ENCODE data around the gene NFATC4. TPM values are rescaled to one million over a fixed set of nuclear protein-coding genes. Genes with fewer than 3 reads are reported as not detected.

Gene NFATC4
- total RNA-seq, 1 experiment from 2014 or later, result 7.6 TPM

DNA sequence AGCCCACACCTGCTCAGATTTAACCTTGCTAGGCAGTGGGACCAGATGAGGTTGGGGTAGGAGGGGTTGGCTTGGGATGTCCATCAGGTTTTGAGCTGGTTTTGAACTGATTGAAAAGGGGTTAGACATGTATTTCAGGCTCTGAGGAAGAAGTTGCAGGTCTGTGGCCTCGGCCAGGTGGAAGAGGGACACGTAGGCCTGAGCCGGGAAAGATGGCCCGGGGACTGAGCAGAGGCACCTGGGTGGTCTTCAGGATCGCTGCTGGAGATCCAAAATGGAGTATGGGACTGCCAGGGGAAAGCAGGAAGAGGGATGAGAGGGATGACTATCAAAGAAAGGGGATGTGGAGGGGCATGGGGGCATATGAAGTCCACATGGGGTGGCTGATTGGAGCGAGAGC lies 38.4 kb downstream of the NFATC4 start:
- no peak overlapping the region for H3K27ac ChIP-seq (ENCODE audit: low read depth, low read length)
- RAD21 ChIA-PET (ENCODE audit: low non-redundant PET in 1 of 2, low total read pairs in 2 of 2, uncharacterized antibody in 2 of 2, unreplicated experiment in 2 of 2), result no interaction called here
- no peak for ATAC-seq
- H3K79me2 ChIP-seq (ENCODE audit: insufficient read depth, low read length), result no peaks in the 10 kb centered on the region
- intact Hi-C loops (cut with micrococcal nuclease), result no loop called here
- H2AFZ ChIP-seq (ENCODE audit: low read depth, low read length, poor library complexity, severe bottlenecking), result no peak overlapping the region
- H3K9ac ChIP-seq (ENCODE audit: low read length), result no peak overlapping the region
- no peaks in the 10 kb centered on the region for H3K9me2 ChIP-seq (ENCODE audit: insufficient read depth)
- no peak for DNase-seq (ENCODE audit: low read depth, low spot score)
- POLR2A ChIA-PET, result no interaction called here
- H3K27me3 ChIP-seq (ENCODE audit: insufficient read depth, low read length), result no peaks in the 10 kb centered on the region
- CTCF ChIA-PET, result interaction anchor here (0.6 to 1.0 kb wide), 2 partner anchors 30 to 164 kb away, joined by 3 to 4 read pairs; partner anchors contain the start of gene TINF2
- no peaks in the 10 kb centered on the region for H3K9me3 ChIP-seq (ENCODE audit: control insufficient read depth in 1 of 2, insufficient read depth in 1 of 2, low read depth in 1 of 2, low read length in 2 of 2)
- TF ChIP-seq, protein P1, sequence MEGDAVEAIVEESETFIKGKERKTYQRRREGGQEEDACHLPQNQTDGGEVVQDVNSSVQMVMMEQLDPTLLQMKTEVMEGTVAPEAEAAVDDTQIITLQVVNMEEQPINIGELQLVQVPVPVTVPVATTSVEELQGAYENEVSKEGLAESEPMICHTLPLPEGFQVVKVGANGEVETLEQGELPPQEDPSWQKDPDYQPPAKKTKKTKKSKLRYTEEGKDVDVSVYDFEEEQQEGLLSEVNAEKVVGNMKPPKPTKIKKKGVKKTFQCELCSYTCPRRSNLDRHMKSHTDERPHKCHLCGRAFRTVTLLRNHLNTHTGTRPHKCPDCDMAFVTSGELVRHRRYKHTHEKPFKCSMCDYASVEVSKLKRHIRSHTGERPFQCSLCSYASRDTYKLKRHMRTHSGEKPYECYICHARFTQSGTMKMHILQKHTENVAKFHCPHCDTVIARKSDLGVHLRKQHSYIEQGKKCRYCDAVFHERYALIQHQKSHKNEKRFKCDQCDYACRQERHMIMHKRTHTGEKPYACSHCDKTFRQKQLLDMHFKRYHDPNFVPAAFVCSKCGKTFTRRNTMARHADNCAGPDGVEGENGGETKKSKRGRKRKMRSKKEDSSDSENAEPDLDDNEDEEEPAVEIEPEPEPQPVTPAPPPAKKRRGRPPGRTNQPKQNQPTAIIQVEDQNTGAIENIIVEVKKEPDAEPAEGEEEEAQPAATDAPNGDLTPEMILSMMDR (IDR thresholded peaks at IDR 0.05 in 2 of 3, conservative IDR thresholded peaks at IDR 0.05 in 1 of 3; ENCODE audit: borderline replicate concordance in 1 of 3, insufficient read depth in 1 of 3, low read depth in 2 of 3, low read length in 2 of 3), result no peak
- TF ChIP-seq EZH2 (IDR thresholded peaks at IDR 0.05) (no peak), CEBPB (IDR thresholded peaks at IDR 0.05; ENCODE audit: low read depth) (no peak), JUND (IDR thresholded peaks at IDR 0.05) (no peak), EZH2phosphoT487 (IDR thresholded peaks at IDR 0.05; ENCODE audit: borderline replicate concordance) (no peak), TCF7L2 (IDR thresholded peaks at IDR 0.05; ENCODE audit: borderline replicate concordance, extremely low read depth, insufficient read depth, insufficient read length) (no peak), YY1 (IDR thresholded peaks at IDR 0.05; ENCODE audit: extremely low read depth, insufficient replicate concordance, low read depth, low read length) (no peak), RAD21 (IDR thresholded peaks at IDR 0.05; ENCODE audit: low read depth) (no peak), ZNF274 (IDR thresholded peaks at IDR 0.05; ENCODE audit: low read depth, low read length) (no peak), ZFX (IDR thresholded peaks at IDR 0.05) (no peak), ELF1 (IDR thresholded peaks at IDR 0.05; ENCODE audit: borderline replicate concordance, low read depth) (no peak), SIN3A (IDR thresholded peaks at IDR 0.05; ENCODE audit: low read depth) (no peak), SRF (IDR thresholded peaks at IDR 0.05; ENCODE audit: low read depth) (no peak), EGR1 (IDR thresholded peaks at IDR 0.05; ENCODE audit: low read depth) (no peak), POLR2AphosphoS5 (IDR thresholded peaks at IDR 0.05; ENCODE audit: low read depth, low read length) (no peak), POLR2A (IDR thresholded peaks at IDR 0.05; ENCODE audit: borderline replicate concordance, extremely low read depth, insufficient read depth, insufficient read length) (no peak), FOSL1 (IDR thresholded peaks at IDR 0.05; ENCODE audit: low read depth) (no peak)
- TF ChIP-seq, protein P2, sequence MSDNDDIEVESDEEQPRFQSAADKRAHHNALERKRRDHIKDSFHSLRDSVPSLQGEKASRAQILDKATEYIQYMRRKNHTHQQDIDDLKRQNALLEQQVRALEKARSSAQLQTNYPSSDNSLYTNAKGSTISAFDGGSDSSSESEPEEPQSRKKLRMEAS (IDR thresholded peaks at IDR 0.05), result no peak
- TF ChIP-seq, protein P3, sequence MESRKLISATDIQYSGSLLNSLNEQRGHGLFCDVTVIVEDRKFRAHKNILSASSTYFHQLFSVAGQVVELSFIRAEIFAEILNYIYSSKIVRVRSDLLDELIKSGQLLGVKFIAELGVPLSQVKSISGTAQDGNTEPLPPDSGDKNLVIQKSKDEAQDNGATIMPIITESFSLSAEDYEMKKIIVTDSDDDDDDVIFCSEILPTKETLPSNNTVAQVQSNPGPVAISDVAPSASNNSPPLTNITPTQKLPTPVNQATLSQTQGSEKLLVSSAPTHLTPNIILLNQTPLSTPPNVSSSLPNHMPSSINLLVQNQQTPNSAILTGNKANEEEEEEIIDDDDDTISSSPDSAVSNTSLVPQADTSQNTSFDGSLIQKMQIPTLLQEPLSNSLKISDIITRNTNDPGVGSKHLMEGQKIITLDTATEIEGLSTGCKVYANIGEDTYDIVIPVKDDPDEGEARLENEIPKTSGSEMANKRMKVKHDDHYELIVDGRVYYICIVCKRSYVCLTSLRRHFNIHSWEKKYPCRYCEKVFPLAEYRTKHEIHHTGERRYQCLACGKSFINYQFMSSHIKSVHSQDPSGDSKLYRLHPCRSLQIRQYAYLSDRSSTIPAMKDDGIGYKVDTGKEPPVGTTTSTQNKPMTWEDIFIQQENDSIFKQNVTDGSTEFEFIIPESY (IDR thresholded peaks at IDR 0.05; ENCODE audit: extremely low read depth, insufficient replicate concordance, low read length), result no peak
- TF ChIP-seq, protein P4, sequence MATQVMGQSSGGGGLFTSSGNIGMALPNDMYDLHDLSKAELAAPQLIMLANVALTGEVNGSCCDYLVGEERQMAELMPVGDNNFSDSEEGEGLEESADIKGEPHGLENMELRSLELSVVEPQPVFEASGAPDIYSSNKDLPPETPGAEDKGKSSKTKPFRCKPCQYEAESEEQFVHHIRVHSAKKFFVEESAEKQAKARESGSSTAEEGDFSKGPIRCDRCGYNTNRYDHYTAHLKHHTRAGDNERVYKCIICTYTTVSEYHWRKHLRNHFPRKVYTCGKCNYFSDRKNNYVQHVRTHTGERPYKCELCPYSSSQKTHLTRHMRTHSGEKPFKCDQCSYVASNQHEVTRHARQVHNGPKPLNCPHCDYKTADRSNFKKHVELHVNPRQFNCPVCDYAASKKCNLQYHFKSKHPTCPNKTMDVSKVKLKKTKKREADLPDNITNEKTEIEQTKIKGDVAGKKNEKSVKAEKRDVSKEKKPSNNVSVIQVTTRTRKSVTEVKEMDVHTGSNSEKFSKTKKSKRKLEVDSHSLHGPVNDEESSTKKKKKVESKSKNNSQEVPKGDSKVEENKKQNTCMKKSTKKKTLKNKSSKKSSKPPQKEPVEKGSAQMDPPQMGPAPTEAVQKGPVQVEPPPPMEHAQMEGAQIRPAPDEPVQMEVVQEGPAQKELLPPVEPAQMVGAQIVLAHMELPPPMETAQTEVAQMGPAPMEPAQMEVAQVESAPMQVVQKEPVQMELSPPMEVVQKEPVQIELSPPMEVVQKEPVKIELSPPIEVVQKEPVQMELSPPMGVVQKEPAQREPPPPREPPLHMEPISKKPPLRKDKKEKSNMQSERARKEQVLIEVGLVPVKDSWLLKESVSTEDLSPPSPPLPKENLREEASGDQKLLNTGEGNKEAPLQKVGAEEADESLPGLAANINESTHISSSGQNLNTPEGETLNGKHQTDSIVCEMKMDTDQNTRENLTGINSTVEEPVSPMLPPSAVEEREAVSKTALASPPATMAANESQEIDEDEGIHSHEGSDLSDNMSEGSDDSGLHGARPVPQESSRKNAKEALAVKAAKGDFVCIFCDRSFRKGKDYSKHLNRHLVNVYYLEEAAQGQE (IDR thresholded peaks at IDR 0.05; ENCODE audit: low read depth), result no peak
- BruUV-seq (replicated peaks), result no TSS peak
- H3K36me3 ChIP-seq (ENCODE audit: control insufficient read depth in 1 of 2, insufficient read depth in 2 of 2, low read length in 2 of 2), result no peaks in the 10 kb centered on the region
- no peak overlapping the region for H3K4me3 ChIP-seq (replicated peaks in 1 of 2; ENCODE audit: low read depth in 1 of 2, low read length in 2 of 2)
- H4K20me1 ChIP-seq (ENCODE audit: insufficient read depth), result no peaks in the 10 kb centered on the region
- H3K4me1 ChIP-seq (ENCODE audit: control insufficient read depth in 1 of 2, insufficient read depth in 2 of 2, low read length in 2 of 2), result no peaks in the 10 kb centered on the region
- H3K4me2 ChIP-seq (ENCODE audit: low read length), result no peak overlapping the region
